ENCODE measurements around the gene POLR2J. TPM values are rescaled to one million over a fixed set of nuclear protein-coding genes. Genes with fewer than 3 reads are reported as not detected.
A peak's percentile ranks its signal among the peaks of the same experiment; 100 is the strongest.

The POLR2J gene
- total RNA-seq, 4 donors from 2014 or later: 25.7 to 67.9 (median 51.6) TPM

GRCh38 chr7:102469351-102469971 is 9.3 kb downstream of the POLR2J start:
- Histone ChIP-seq H3K27ac (no peak overlapping the region), H3K27me3 (no peaks in the 10 kb centered on the region), H3K4me3 (no peak overlapping the region), H3K36me3 (peaks cover 0 to 16% of the 10 kb centered on the region in 2 donors), H3K9me3 (no peaks in the 10 kb centered on the region), H3K4me1 (peaks cover 4 to 21% of the 10 kb centered on the region in 2 donors)
- DNase-seq (peak in 1 of 2 donors; percentile 13), ATAC-seq (no peak)
- in situ Hi-C loops (cut with MboI; ENCODE audit: low sequenced_read_pairs in 4 of 4) (loop anchor here in 1 of 4 donors (10.0 kb wide), 1 partner anchor 65 kb away; no protein-coding TSS in a partner anchor), intact Hi-C loops (cut with DNase I; ENCODE audit: low total_unique reads) (no loop called here)
- TF ChIP-seq CTCF (IDR thresholded peaks at IDR 0.05 in 4 of 5, conservative IDR thresholded peaks at IDR 0.05 in 1 of 5) (no peak), POLR2A (IDR thresholded peaks at IDR 0.05) (no peak)

GRCh38 chr7:102468478-102469350 is 10.0 kb downstream of the POLR2J start:
- Histone ChIP-seq H3K9me3 (no peaks in the 10 kb centered on the region), H3K36me3 (peaks cover 0 to 16% of the 10 kb centered on the region in 2 donors), H3K4me1 (peaks cover 10 to 26% of the 10 kb centered on the region in 2 donors), H3K27me3 (no peaks in the 10 kb centered on the region), H3K4me3 (no peak overlapping the region), H3K27ac (no peak overlapping the region)
- ATAC-seq (no peak), DNase-seq (peak in 1 of 2 donors; percentile 20)
- in situ Hi-C loops (cut with MboI; ENCODE audit: low sequenced_read_pairs in 4 of 4) (loop anchor here in 1 of 4 donors (10.0 kb wide), 1 partner anchor 64 kb away; no protein-coding TSS in a partner anchor), intact Hi-C loops (cut with DNase I; ENCODE audit: low total_unique reads) (no loop called here)
- TF ChIP-seq CTCF (IDR thresholded peaks at IDR 0.05 in 4 of 5, conservative IDR thresholded peaks at IDR 0.05 in 1 of 5): no peak
- TF ChIP-seq POLR2A (IDR thresholded peaks at IDR 0.05): no peak

DNA sequence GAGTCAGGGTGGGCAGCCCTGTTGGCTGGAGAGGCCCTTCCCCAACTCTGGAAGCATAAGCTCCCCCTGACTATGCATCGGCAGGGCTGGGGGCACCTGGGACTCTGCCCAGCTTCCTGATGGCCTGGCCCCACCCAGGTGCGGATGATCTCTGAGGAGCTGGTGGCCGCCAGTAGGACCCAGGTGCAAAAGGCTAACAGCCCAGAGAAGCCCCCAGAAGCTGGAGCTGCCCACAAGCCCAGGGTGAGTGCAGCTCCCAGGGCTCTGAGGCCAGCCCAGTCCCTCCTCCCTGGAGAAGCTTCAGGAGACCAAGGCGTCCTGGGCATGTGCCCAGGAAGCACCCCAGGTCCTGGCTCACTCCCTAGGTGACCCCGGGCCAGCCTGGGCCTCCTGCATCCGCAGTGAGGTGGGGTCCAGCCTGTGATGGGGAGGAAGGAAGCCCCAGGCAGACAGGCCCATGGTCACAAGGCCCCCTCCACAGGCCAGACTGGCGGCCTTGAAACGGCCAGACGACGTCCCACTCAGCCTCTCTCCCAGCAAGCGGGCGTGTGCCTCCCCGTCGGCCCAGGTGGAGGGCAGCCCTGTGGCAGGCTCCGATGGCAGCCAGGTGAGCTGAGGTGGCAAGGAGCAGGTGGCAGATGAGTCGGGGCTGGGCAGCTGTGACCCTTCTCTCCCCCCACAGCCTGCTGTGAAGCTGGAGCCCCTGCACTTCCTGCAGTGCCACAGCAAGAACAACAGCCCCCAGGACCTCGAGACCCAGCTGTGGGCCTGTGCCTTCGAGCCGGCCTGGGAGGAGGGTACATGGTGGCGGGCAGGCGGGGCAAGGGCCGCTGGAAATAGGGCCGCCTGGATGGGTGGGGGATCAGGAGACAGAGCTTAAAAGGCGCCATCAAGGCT is 10.9 kb downstream of the POLR2J start:
- DNase-seq (no peak), ATAC-seq (no peak)
- intact Hi-C loops (cut with DNase I; ENCODE audit: low total_unique reads): no loop called here
- peaks cover 0 to 7% of the 10 kb centered on the region in 2 donors for H3K36me3 ChIP-seq
- no peak for TF ChIP-seq CTCF (IDR thresholded peaks at IDR 0.05 in 4 of 5, conservative IDR thresholded peaks at IDR 0.05 in 1 of 5)
- TF ChIP-seq POLR2A (IDR thresholded peaks at IDR 0.05): no peak
- H3K4me3 ChIP-seq: no peak overlapping the region
- H3K9me3 ChIP-seq: no peaks in the 10 kb centered on the region
- in situ Hi-C loops (cut with MboI; ENCODE audit: low sequenced_read_pairs in 4 of 4): loop anchor here in 1 of 4 donors (10.0 kb wide), 1 partner anchor 63 kb away; no protein-coding TSS in a partner anchor
- no peak overlapping the region for H3K27ac ChIP-seq
- H3K27me3 ChIP-seq: no peaks in the 10 kb centered on the region
- H3K4me1 ChIP-seq: peaks cover 14 to 30% of the 10 kb centered on the region in 2 donors

GRCh38 chr7:102466097-102466496 is 12.6 kb downstream of the POLR2J start:
- ATAC-seq: no peak
- DNase-seq: no peak
- peak overlapping the region in 1 of 4 donors; percentile 100 for H3K4me3 ChIP-seq
- intact Hi-C loops (cut with DNase I; ENCODE audit: low total_unique reads) (no loop called here), in situ Hi-C loops (cut with MboI; ENCODE audit: low sequenced_read_pairs in 4 of 4) (loop anchor here in 1 of 4 donors (10.0 kb wide), 1 partner anchor 61 kb away; no protein-coding TSS in a partner anchor)
- TF ChIP-seq CTCF (IDR thresholded peaks at IDR 0.05 in 4 of 5, conservative IDR thresholded peaks at IDR 0.05 in 1 of 5) (no peak), POLR2A (IDR thresholded peaks at IDR 0.05) (no peak)
- H3K9me3 ChIP-seq: no peaks in the 10 kb centered on the region
- no peaks in the 10 kb centered on the region for H3K36me3 ChIP-seq
- H3K4me1 ChIP-seq: peaks cover 14 to 32% of the 10 kb centered on the region in 2 donors
- no peaks in the 10 kb centered on the region for H3K27me3 ChIP-seq
- H3K27ac ChIP-seq: no peak overlapping the region

All from gastrocnemius medialis (tissue), 4 donors.